ENCODE measurements around the gene MYOM3.
"Not testable (repeated sequence)": the region's sequence is repeated elsewhere in the genome, so short reads cannot be mapped to it uniquely, and the experiment has no call there.

MYOM3 gene

GRCh38 chr1:24070821-24071393 lies 41.0 kb downstream of the MYOM3 start:
- Mint-ChIP-seq H3K4me3 (no peak overlapping the region), H3K27ac (no peak overlapping the region), H3K9me3 (no peaks in the 10 kb centered on the region), H3K4me1 (ENCODE audit: low read depth) (peaks cover 4% of the 10 kb centered on the region), H3K27me3 (peaks cover 7% of the 10 kb centered on the region), H3K36me3 (ENCODE audit: low read depth) (no peaks in the 10 kb centered on the region)
- DNase-seq = peak; percentile 77

DNA sequence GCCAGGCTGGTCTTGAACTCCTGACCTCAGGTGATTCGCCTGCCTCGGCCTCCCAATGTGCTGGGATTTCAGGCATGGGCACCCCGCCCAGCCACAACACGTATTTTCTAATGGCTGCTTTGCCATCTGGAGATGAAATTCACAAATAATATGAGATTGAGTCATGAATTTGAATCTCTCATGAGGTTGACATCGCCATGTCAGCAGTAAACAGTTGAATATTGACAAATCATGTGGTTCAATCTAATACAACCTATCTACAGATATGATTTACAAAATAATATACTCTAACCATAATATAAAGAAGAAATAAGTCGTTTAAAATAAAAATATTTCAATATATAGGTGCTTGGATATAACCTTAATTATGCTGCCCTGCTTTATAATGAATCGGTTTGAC lies 42.1 kb downstream of the MYOM3 start:
- no peak for DNase-seq
- Mint-ChIP-seq H3K36me3 (ENCODE audit: low read depth) (no peaks in the 10 kb centered on the region), H3K9me3 (no peaks in the 10 kb centered on the region), H3K4me3 (no peak overlapping the region), H3K4me1 (ENCODE audit: low read depth) (peaks cover 4% of the 10 kb centered on the region), H3K27ac (no peak overlapping the region), H3K27me3 (peaks cover 7% of the 10 kb centered on the region)

DNA sequence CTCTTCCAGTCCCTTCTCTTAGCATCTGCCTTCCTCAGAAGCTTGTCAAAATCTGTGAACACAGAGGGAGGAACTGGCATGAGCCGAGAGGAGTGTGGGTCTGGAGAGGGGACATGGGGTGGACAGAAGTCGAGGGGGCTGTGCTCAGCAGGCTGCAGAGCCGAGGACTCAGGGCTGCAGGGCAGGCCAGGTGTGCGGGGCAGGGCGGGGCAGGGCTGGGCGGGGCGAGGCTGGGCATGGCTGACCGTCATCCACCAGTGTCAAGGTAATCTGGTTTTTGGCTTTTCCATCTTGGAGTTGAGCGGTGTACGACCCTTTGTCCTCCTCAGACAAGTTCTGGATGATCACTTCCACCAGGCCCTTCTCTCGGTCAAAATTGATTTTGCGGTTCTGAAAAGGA lies 44.0 kb downstream of the MYOM3 start:
- no peaks in the 10 kb centered on the region for H3K36me3 Mint-ChIP-seq (ENCODE audit: low read depth)
- no peaks in the 10 kb centered on the region for H3K9me3 Mint-ChIP-seq
- no peak overlapping the region for H3K27ac Mint-ChIP-seq
- no peak for DNase-seq
- no peak overlapping the region for H3K4me3 Mint-ChIP-seq
- peaks cover 7% of the 10 kb centered on the region for H3K27me3 Mint-ChIP-seq
- H3K4me1 Mint-ChIP-seq (ENCODE audit: low read depth) = peaks cover 4% of the 10 kb centered on the region

DNA sequence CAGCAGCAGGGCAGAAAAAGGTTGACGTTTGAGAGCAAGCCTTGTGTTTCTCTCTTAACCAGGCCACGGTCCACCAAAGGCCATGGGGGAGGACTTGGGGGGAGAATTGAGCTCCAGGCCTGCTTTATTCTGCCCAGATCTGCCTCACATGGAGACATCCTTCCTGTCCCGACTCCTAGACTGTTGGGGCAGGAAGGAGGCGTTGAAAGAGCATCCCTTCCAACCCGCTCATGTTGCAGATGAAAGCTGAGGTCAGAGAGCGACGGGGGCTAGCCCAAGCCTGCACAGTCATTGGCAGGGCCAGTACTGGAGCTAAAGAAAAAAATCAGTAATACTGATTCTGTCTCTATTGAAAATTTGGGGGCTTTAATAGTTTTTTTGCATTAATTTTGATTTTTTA lies 46.6 kb downstream of the MYOM3 start:
- no peaks in the 10 kb centered on the region for H3K36me3 Mint-ChIP-seq (ENCODE audit: low read depth)
- no peak for DNase-seq
- peaks cover 3% of the 10 kb centered on the region for H3K9me3 Mint-ChIP-seq
- H3K4me1 Mint-ChIP-seq (ENCODE audit: low read depth) = no peaks in the 10 kb centered on the region
- no peak overlapping the region for H3K27ac Mint-ChIP-seq
- H3K27me3 Mint-ChIP-seq = peaks cover 3% of the 10 kb centered on the region
- H3K4me3 Mint-ChIP-seq = no peak overlapping the region

DNA sequence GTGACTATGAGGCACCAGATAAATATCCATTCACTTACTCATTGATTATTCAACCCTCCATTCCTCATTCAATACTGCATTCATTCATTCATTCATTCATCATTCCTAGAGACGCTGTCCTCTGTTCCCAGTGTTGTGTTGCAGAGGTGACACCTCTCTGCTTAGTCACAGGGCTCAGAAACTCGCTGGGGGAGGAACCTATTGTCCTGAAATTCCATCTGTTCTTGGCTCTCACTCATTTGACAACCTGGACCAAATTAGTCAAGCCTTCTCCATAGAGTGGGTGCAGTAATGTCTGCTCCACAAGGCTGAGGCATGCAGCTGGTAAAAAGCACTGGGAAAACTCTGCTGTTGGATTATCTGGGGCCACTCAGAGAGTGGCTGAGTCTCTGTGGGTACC lies 49.7 kb downstream of the MYOM3 start:
- Mint-ChIP-seq H3K4me1 (ENCODE audit: low read depth) (no peaks in the 10 kb centered on the region), H3K36me3 (ENCODE audit: low read depth) (no peaks in the 10 kb centered on the region), H3K4me3 (no peak overlapping the region), H3K27ac (no peak overlapping the region), H3K9me3 (peaks cover 3% of the 10 kb centered on the region), H3K27me3 (no peaks in the 10 kb centered on the region)
- no peak for DNase-seq

- peaks cover 3% of the 10 kb centered on the region for H3K9me3 Mint-ChIP-seq
- H3K36me3 Mint-ChIP-seq (ENCODE audit: low read depth) = no peaks in the 10 kb centered on the region
- no peak overlapping the region for H3K27ac Mint-ChIP-seq
- H3K4me3 Mint-ChIP-seq = no peak overlapping the region
- no peak for DNase-seq
- H3K27me3 Mint-ChIP-seq = no peaks in the 10 kb centered on the region
- no peaks in the 10 kb centered on the region for H3K4me1 Mint-ChIP-seq (ENCODE audit: low read depth)
These were observed 51.5 kb downstream of the MYOM3 start for GRCh38 chr1:24060482-24060881.

DNA sequence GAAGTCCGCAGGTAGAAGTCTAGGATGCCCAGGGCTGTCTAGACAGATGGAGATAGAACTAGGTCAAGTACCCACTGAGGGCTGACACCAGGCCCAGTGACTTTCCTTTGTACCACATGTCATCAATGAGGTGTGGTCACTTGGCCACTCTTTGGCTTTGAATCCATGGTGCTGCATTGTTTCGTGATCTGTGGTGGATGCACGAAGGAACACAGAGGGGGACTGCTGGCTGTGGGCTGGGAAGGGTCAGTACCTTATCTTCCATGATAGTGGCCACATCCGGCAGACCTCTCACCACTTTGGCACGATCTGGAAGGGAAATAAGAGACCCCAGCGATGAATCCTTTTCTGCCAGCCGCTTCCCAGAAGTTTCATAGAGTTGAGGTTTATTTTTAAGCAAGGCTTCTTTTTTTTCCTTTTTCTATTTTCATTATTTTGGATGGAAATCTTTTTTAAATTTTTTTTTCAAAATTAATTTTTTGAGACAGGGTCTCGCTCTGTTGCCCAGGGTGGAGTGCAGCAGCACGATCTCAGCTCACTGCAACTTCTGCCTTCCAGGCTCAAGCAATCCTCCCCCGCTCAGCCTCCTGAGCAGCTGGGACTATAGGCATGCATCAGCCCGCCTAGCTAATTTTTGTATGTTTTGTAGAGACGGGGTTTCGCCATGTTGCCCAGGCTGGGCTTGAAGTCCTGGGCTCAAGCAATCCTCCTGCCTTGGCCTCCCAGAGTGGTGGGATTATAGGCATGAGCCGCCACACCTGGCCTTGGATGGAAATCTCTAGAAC lies 53.1 kb downstream of the MYOM3 start:
- Mint-ChIP-seq H3K27ac (no peak overlapping the region), H3K9me3 (peaks cover 3% of the 10 kb centered on the region), H3K4me1 (ENCODE audit: low read depth) (no peaks in the 10 kb centered on the region), H3K4me3 (no peak overlapping the region), H3K27me3 (no peaks in the 10 kb centered on the region), H3K36me3 (ENCODE audit: low read depth) (no peaks in the 10 kb centered on the region)
- no peak for DNase-seq

DNA sequence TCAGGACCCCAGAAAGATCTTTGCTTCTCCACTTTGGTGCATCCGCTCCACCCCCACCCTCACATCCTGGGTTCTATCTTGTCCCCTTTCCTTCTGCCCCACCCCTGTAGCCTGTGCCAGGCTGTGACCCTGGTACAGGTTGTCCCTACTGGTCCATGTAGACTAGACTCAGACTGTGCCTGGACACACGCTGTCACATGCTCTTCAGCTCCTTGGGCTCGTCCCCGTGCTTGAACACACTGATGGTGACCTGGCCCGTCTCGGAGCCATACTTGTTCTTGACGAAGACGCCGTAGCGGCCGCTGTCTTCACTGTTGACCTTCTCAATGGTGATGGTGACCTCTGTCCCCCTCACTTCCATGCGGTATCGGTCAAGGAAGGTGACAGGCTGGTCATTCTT lies 54.8 kb downstream of the MYOM3 start:
- Mint-ChIP-seq H3K9me3 (peaks cover 2% of the 10 kb centered on the region), H3K27ac (no peak overlapping the region), H3K4me3 (no peak overlapping the region), H3K27me3 (no peaks in the 10 kb centered on the region), H3K36me3 (ENCODE audit: low read depth) (no peaks in the 10 kb centered on the region), H3K4me1 (ENCODE audit: low read depth) (no peaks in the 10 kb centered on the region)
- no peak for DNase-seq

DNA sequence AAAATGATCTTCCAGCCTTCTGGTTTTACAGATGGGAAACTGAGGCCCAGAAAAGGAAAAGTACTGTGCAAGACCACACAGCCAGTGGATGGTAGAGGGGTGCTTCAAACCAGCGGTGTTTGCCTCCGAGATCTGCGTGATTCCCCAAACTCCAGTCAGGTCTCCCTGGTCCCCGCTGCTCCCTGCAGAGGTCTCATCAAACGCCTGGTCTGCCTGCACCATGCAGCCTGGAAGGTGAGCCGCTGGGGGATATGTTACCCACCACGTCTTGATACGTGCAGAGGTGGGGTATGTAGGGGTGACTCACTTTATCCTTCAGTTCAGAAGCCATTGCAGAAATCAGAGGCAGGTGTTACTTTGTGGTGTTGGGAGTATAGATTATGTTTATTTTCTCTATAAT lies 56.3 kb downstream of the MYOM3 start:
- Mint-ChIP-seq H3K36me3 (ENCODE audit: low read depth) (no peaks in the 10 kb centered on the region), H3K9me3 (no peaks in the 10 kb centered on the region), H3K4me3 (no peak overlapping the region), H3K4me1 (ENCODE audit: low read depth) (no peaks in the 10 kb centered on the region), H3K27me3 (no peaks in the 10 kb centered on the region), H3K27ac (no peak overlapping the region)
- no peak for DNase-seq

GRCh38 chr1:24052220-24052619 lies 59.7 kb downstream of the MYOM3 start:
- no peak for DNase-seq
- H3K36me3 Mint-ChIP-seq (ENCODE audit: low read depth) = no peaks in the 10 kb centered on the region
- no peaks in the 10 kb centered on the region for H3K4me1 Mint-ChIP-seq (ENCODE audit: low read depth)
- H3K27ac Mint-ChIP-seq = no peak overlapping the region
- H3K9me3 Mint-ChIP-seq = no peaks in the 10 kb centered on the region
- H3K4me3 Mint-ChIP-seq = no peak overlapping the region
- no peaks in the 10 kb centered on the region for H3K27me3 Mint-ChIP-seq

DNA sequence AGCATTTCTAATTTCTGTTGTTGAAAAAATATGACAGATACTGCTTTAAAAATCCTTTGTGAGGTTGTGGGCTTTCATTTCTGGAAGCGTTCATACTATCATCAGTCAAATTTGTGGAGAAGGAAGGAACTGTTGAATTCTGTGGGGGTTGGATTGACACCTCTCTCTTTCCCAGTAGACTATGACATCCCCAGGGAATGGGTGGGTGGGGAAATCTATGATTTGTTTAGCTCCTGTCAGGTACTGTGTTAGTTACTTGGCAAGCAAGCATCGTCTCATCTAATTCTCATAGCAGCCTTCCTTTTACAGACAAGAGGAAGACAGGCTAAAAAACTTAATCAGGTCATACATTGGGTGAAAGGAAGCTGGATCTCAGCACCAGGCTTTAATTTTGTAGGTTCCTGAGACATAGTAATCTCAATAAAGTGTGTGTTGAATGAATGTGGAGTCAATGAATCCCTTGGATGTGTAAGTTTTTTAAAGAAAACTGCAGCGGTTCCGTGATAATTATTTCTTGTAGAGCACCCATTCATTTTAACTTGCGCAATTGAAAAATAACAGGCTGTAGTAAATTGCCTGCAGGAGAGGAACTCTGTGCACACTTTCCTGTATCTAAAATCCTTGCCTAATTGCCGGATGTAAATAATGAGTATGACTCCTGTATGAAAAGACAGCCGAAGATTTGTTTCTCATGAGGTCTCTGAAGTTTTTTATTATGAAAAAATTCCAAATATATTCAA lies 60.6 kb downstream of the MYOM3 start:
- Mint-ChIP-seq H3K9me3 (no peaks in the 10 kb centered on the region), H3K27ac (no peak overlapping the region), H3K27me3 (no peaks in the 10 kb centered on the region), H3K4me3 (no peak overlapping the region), H3K4me1 (ENCODE audit: low read depth) (no peaks in the 10 kb centered on the region), H3K36me3 (ENCODE audit: low read depth) (no peaks in the 10 kb centered on the region)
- DNase-seq = no peak

DNA sequence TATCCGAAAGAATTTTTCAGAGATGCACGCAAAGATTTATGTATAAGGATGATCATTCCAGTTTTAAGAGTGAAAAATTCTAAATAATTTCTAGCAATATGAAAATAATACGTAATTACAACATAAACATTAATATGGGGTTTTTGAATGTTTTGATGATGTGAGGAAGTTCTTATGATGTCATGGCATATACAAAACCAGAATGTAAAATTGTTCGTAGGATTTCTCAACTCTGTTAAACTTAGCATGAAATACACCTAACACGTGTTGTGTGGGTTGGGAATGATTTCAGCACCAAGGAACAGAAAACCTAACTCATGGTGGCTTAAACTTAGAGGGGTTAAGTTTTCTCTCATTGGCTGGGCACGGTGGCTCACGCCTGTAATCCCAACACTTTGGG lies 62.2 kb downstream of the MYOM3 start:
- H3K36me3 Mint-ChIP-seq (ENCODE audit: low read depth) = no peaks in the 10 kb centered on the region
- H3K4me1 Mint-ChIP-seq (ENCODE audit: low read depth) = no peaks in the 10 kb centered on the region
- H3K4me3 Mint-ChIP-seq = no peak overlapping the region
- H3K9me3 Mint-ChIP-seq = no peaks in the 10 kb centered on the region
- DNase-seq = no peak
- H3K27ac Mint-ChIP-seq = no peak overlapping the region
- no peaks in the 10 kb centered on the region for H3K27me3 Mint-ChIP-seq

DNA sequence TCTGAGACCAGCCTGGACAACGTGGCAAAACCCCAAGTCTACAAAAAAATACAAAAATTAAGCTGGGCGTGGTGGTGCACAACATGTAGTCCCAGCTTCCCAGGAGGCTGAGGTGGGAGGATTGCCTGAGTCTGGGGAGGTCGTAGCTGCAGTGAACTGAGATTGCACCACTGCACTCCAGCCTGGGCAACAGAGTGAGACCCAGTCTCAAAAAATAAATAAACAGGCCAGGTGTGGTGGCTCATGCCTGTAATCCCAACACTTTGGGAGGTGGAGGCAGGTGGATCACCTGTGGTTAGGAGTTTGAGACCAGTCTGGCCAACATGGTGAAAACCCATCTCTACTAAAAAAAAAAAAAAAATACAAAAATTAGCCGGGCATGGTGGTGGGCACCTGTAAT lies 63.0 kb downstream of the MYOM3 start:
- H3K36me3 Mint-ChIP-seq (ENCODE audit: low read depth); H3K9me3 Mint-ChIP-seq; H3K4me1 Mint-ChIP-seq (ENCODE audit: low read depth); DNase-seq; H3K27me3 Mint-ChIP-seq; H3K27ac Mint-ChIP-seq; H3K4me3 Mint-ChIP-seq: not testable (repeated sequence)

DNA sequence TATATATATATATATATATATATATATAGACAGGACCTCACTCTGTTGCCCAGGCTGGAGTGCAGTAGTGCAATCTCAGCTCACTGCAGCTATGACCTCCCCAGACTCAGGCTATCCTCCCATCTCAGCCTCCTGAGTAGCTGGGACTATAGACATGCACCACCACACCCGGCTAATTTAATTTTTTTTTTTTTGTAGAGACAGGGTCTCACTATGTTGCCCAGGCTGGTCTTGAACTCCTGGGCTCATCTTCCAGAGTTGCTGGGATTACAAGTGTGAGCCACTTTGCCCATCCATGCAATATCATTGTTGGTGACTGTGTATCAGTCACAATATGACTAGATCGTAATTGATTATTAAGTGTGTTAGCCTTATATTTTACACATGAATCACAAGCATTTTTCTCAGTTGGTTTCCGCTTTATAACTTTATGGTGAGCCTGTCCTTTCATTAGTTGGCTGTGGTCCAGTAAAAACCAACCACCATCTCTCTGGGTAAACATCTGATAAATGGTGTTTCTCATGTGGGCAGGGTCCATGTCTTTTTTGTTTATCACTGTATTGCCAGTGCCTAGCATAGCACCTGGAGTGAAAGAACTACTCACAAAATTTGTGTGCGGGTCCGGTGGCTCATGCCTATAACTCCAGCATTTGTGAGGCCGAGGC lies 63.6 kb downstream of the MYOM3 start:
- no peaks in the 10 kb centered on the region for H3K36me3 Mint-ChIP-seq (ENCODE audit: low read depth)
- no peak for DNase-seq
- H3K27me3 Mint-ChIP-seq = no peaks in the 10 kb centered on the region
- H3K4me1 Mint-ChIP-seq (ENCODE audit: low read depth) = no peaks in the 10 kb centered on the region
- no peak overlapping the region for H3K27ac Mint-ChIP-seq
- no peaks in the 10 kb centered on the region for H3K9me3 Mint-ChIP-seq
- H3K4me3 Mint-ChIP-seq = no peak overlapping the region

DNA sequence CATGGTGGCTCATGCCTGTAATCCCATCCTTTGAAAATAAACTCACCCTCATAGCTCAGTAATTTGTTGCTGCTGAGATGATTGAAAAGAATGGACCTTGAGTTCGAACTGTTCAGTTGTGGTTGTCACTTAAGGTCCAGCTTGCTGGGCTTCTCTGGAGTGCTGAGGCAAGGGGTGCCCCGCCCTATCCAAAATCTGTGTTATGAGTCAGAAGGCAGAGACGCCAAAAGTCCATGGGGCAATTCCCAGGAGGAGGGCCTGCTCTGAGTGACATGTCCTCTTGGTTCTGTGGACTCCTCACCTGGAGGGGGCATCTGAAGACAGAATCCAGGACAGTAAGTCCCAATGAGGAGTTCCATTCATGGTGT lies 64.8 kb downstream of the MYOM3 start:
- Mint-ChIP-seq H3K9me3 (no peaks in the 10 kb centered on the region), H3K36me3 (ENCODE audit: low read depth) (no peaks in the 10 kb centered on the region), H3K27ac (no peak overlapping the region), H3K4me3 (no peak overlapping the region), H3K27me3 (no peaks in the 10 kb centered on the region), H3K4me1 (ENCODE audit: low read depth) (no peaks in the 10 kb centered on the region)
- no peak for DNase-seq
